ENCODE results near the gene YDJC. TPM values are rescaled to one million over a fixed set of nuclear protein-coding genes. Genes with fewer than 3 reads are reported as not detected.
"Not testable (repeated sequence)": the region's sequence is repeated elsewhere in the genome, so short reads cannot be mapped to it uniquely, and the experiment has no call there.

The YDJC gene
- total RNA-seq, 1 donor: 14.6 TPM

DNA sequence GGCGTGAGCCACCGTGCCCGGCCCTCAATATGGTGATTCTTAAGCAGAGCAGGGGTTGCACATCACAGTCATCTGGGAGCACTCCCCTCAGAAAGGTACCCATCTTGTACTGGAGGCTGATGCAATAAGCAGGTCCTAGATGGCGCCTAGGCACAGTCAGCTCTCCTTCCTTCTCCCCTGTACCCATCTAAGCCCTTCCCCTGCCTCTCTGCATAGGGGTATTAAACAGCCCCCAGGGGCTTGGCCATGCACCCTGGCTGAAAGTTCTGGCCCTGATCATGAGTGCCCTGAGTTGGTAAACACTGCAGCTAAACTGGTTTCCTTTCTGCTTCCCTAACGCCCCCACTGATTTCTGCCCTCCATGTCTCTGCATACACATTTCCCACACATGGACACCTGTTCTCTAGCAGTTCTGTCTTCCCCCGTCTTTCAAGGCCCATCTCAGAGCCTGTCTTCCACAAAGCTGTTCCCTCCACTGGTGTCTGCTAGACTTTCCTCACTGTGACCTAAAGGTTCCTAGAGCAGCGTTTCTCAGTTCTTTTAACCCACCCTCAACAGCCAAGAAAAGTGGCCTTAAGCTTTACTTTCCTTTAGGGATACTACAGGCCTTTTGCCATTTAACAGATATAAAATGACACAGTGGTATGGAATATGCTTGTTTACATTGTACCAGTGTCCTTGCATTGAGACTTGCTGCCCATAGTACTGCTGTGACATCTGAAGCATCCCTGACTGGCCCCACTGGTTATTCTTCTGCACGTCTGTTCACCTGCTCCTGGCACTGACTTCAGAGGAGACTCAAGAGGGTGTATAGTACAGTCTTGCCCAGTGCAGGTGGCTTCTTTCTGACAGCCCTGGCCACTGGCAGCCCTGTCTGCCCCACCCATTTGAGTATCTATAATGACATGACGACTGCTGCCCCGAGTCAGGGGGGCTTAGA lies 46.8 kb downstream of the YDJC start:
- no peak for DNase-seq (ENCODE audit: low read depth)
- TF ChIP-seq, protein P1, sequence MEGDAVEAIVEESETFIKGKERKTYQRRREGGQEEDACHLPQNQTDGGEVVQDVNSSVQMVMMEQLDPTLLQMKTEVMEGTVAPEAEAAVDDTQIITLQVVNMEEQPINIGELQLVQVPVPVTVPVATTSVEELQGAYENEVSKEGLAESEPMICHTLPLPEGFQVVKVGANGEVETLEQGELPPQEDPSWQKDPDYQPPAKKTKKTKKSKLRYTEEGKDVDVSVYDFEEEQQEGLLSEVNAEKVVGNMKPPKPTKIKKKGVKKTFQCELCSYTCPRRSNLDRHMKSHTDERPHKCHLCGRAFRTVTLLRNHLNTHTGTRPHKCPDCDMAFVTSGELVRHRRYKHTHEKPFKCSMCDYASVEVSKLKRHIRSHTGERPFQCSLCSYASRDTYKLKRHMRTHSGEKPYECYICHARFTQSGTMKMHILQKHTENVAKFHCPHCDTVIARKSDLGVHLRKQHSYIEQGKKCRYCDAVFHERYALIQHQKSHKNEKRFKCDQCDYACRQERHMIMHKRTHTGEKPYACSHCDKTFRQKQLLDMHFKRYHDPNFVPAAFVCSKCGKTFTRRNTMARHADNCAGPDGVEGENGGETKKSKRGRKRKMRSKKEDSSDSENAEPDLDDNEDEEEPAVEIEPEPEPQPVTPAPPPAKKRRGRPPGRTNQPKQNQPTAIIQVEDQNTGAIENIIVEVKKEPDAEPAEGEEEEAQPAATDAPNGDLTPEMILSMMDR (IDR thresholded peaks at IDR 0.05; ENCODE audit: insufficient read depth, low read length): no peak
- no peak overlapping the region for H3K4me3 ChIP-seq (ENCODE audit: low read depth, low read length)

DNA sequence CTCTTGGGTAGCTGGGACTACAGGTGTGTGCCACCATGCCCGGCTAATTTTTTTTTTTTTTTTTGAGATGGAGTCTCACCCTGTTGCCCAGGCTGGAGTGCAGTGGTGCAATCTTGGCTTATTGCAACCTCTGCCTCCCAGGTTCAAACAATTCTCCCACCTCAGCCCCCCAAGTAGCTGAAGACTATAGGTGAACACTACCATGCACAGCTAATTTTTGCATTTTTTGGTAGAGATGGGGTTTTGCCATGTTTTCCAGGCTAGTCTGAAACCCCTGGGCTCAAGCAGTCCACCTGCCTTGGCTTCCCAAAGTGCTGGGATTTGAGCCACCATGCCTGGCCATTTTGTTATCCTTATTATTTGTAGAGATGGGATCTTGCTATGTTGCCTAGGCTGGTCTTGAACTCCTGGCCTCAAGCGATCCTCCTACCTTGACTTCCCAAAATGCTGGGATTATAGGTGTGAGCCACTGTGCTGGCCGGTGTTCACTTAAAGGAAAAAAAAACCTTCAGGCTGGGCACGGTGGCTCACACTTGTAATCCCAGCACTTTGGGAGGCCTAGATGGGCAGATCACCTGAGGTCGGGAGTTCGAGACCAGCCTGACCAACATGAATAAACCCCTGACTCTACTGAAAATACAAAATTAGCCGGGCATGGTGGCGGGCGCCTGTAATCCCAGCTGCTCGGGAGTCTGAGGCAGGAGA lies 48.7 kb downstream of the YDJC start:
- not testable (repeated sequence) for H3K4me3 ChIP-seq (ENCODE audit: low read depth, low read length); DNase-seq (ENCODE audit: low read depth)

DNA sequence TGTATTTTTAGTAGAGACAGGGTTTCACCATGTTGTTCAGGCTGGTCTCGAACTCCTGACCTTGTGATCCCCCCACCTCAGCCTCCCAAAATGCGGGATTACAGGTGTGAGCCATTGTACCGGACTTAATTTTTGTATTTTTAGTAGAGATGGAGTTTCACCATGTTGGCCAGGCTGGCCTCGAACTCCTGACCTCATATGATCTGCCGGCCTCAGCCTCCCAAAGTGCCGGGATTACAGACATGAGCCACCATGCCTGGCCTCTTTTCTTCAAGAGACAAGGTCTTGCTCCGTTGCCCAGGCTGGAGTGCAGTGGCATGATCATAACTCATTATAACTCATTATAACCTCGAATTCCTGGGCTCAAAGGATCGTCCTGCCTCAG lies 49.2 kb downstream of the YDJC start:
- not testable (repeated sequence) for H3K4me3 ChIP-seq (ENCODE audit: low read depth, low read length); DNase-seq (ENCODE audit: low read depth)

DNA sequence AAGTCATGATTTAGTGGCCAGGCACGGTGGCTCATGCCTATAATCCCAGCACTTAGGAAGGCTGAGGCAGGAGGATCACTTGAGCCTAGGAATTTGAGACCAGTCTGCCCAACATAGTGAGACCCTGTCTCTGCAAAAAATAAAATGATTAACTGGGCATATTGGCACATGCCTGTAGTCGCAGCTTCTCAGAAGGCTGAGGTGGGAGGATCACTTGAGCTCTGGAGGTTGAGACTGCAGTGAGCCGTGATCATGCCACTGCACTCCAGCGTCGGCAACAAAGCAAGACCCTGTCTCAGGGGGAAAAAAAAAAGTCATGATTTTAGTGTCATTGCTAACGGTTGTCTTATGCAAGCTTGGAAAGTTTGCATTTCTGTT lies 50.4 kb downstream of the YDJC start:
- DNase-seq (ENCODE audit: low read depth): no peak
- TF ChIP-seq, protein P1 (IDR thresholded peaks at IDR 0.05; ENCODE audit: insufficient read depth, low read length): no peak
- no peak overlapping the region for H3K4me3 ChIP-seq (ENCODE audit: low read depth, low read length)

Small RNA genes within 50 kb of the gene (small RNA-seq; reads per million reads assigned to genes)
- gene MIR301B: 3.4 reads per million, percentile 83 among the genes with 10 or more reads in this experiment

Other genes with a start within 250 kb of the YDJC start
- 0.09 TPM in 1 of 2 replicates, not detected in the other for gene RIMBP3B, start 246.3 kb downstream of the YDJC start, total RNA-seq (ENCODE audit: low replicate concordance)
- gene HIC2, start 212.7 kb downstream of the YDJC start, total RNA-seq (ENCODE audit: low replicate concordance): 2.0 and 3.3 TPM in 2 replicates
- 0.08 and 0.45 TPM in 2 replicates for gene TMEM191C, start 162.6 kb downstream of the YDJC start, total RNA-seq (ENCODE audit: low replicate concordance)
- 0.49 and 0.63 TPM in 2 replicates for gene RIMBP3C, start 78.6 kb downstream of the YDJC start, total RNA-seq (ENCODE audit: low replicate concordance)
- gene UBE2L3, start 62.3 kb downstream of the YDJC start, total RNA-seq (ENCODE audit: low replicate concordance): 39.0 and 59.7 TPM in 2 replicates
- gene CCDC116, start 2.7 kb upstream of the YDJC start, total RNA-seq (ENCODE audit: low replicate concordance): 0.18 and 0.25 TPM in 2 replicates
- gene SDF2L1, start 12.3 kb upstream of the YDJC start, total RNA-seq (ENCODE audit: low replicate concordance): 10.6 and 18.3 TPM in 2 replicates
- 10.0 and 30.5 TPM in 2 replicates for gene PPIL2, start 36.0 kb upstream of the YDJC start, total RNA-seq (ENCODE audit: low replicate concordance)
- 1.3 and 4.4 TPM in 2 replicates for gene YPEL1, start 105.8 kb upstream of the YDJC start, total RNA-seq (ENCODE audit: low replicate concordance)
- gene MAPK1, start 237.6 kb upstream of the YDJC start, total RNA-seq (ENCODE audit: low replicate concordance): 23.1 and 74.2 TPM in 2 replicates

All from fibroblast of the aortic adventitia (primary cell).